GM13976 (cell line): ENCODE data around the gene POLK.
"Not testable (repeated sequence)": the region's sequence is repeated elsewhere in the genome, so short reads cannot be mapped to it uniquely, and the experiment has no call there.

Experiments
- DNase-seq: peaks from one replicate; pipeline ENCODE4 v3.0.0; 2012; ENCODE audit warnings: low spot score
- CTCF ChIP-seq: IDR thresholded peaks from 2 replicates; pipeline ENCODE4 v1.5.1; 2012; ENCODE audit warnings: borderline replicate concordance, mild to moderate bottlenecking; ENCODE audit not compliant: insufficient read depth; ENCODE audit errors: extremely low read depth, missing control alignments, control extremely low read depth
- in situ Hi-C: fragments of 300-500 bp; cut with MboI; formaldehyde crosslinking; loops from one replicate; pipeline ENCODE4 v1.12.0; 2022; ENCODE audit warnings: low sequenced_read_pairs, mixed read lengths, inconsistent platforms; ENCODE audit not compliant: unreplicated experiment

Gene POLK

GRCh38 chr5:75526070-75526469 lies 14.4 kb downstream of the POLK start:
- DNase-seq = no peak
- in situ Hi-C loops = no loop called here

GRCh38 chr5:75529185-75529584 lies 17.5 kb downstream of the POLK start:
- in situ Hi-C loops = no loop called here
- TF ChIP-seq CTCF = no peak
- no peak for DNase-seq

More at GRCh38 chr5:75526070-75526469, 14.4 kb downstream of the POLK start:
- no peak for TF ChIP-seq CTCF

GRCh38 chr5:75532190-75532589 lies 20.5 kb downstream of the POLK start:
- in situ Hi-C loops = no loop called here
- no peak for TF ChIP-seq CTCF

GRCh38 chr5:75533716-75534115 lies 22.0 kb downstream of the POLK start:
- in situ Hi-C loops, DNase-seq: not testable (repeated sequence)

More at GRCh38 chr5:75532190-75532589, 20.5 kb downstream of the POLK start:
- DNase-seq = no peak

GRCh38 chr5:75534734-75535133 lies 23.0 kb downstream of the POLK start:
- DNase-seq = no peak
- in situ Hi-C loops = no loop called here
- TF ChIP-seq CTCF = no peak

- no peak for DNase-seq
- no peak for TF ChIP-seq CTCF
- in situ Hi-C loops = no loop called here
These were observed 24.5 kb downstream of the POLK start for GRCh38 chr5:75536147-75536546.

- DNase-seq = no peak
- TF ChIP-seq CTCF = no peak
- in situ Hi-C loops = no loop called here
These were observed 25.1 kb downstream of the POLK start for GRCh38 chr5:75536694-75537360.
